Colonic mucosa (tissue), 4 donors: ENCODE results near the gene CA10. TPM values are rescaled to one million over a fixed set of nuclear protein-coding genes. Genes with fewer than 3 reads are reported as not detected.

Experiments used
- DNase-seq: peaks from one replicate; pipeline ENCODE4 v3.0.0-alpha.2; 2020
- H3K27ac ChIP-seq: fragments of 200-600 bp; one replicate; pipeline ENCODE4 v1.8.0; 2021
- H3K27me3 ChIP-seq: fragments of 200-600 bp; one replicate; pipeline ENCODE4 v1.8.0; 2021
- H3K36me3 ChIP-seq: fragments of 200-600 bp; one replicate; pipeline ENCODE4 v1.8.0; 2021
- H3K4me1 ChIP-seq: fragments of 200-600 bp; one replicate; pipeline ENCODE4 v1.8.0; 2021; ENCODE audit warnings: mild to moderate bottlenecking
- H3K4me3 ChIP-seq: fragments of 200-600 bp; one replicate; pipeline ENCODE4 v1.8.0; 2021
- H3K9ac ChIP-seq, 2 donors: one replicate each; pipeline ENCODE4 v1.7.0; 2013; ENCODE audit warnings: control low read depth in 2 of 2, low read depth in 2 of 2, low read length in 2 of 2
- H3K9me3 ChIP-seq: fragments of 200-600 bp; one replicate; pipeline ENCODE4 v1.8.0; 2021
- CTCF ChIP-seq: fragments of 200-600 bp; IDR thresholded peaks from one replicate; pipeline ENCODE4 v1.8.0; 2022; ENCODE audit warnings: antibody characterized with exemption, mild to moderate bottlenecking
- intact Hi-C: fragments of 100-400 bp; cut with DNase I; formaldehyde crosslinking; loops from one replicate; pipeline ENCODE4 v1.14.1; 2022
- total RNA-seq, 2 donors: library from RNA; stranded (reverse); fragmentation: NEBNext Ultra II Directional in 1 of 2; extraction: Animal tissue kit (Norgen Biotek cat#: 25700) in 1 of 2; gene quantifications; one replicate each; pipeline ENCODE4 v1.2.1, GENCODE V29; 2021
- donor health status: healthy.
- donor health status: DM: no; HTN: no; CAD: no.
- donor health status: DM: no; HTN: no; CAD: no.

The CA10 gene
- total RNA-seq, 2 donors from 2014 or later: 0.27 to 0.52 TPM

DNA sequence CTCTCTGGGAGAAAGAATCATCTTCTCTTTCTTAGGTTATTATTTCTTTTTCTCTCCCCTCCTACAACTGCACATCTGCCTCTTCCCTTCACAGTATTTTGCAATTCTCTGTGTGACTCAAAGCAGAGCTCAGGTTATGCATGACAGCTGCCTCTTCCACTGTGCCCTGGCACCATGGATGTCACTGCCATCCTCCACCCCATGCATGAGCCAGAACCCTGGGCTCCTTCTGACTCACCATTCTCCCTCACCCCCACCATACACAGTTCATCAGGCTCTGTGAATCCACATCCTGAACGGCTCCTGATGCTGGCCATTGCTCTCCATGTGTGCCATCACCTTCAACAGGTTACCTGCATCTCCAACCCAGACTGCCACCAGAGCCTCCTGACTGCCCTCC, 23.9 kb downstream of the CA10 start:
- Histone ChIP-seq H3K9ac (no peak overlapping the region), H3K27ac (no peak overlapping the region), H3K27me3 (no peaks in the 10 kb centered on the region), H3K4me3 (no peak overlapping the region), H3K4me1 (no peaks in the 10 kb centered on the region), H3K9me3 (no peaks in the 10 kb centered on the region), H3K36me3 (no peaks in the 10 kb centered on the region)
- TF ChIP-seq CTCF: no peak
- intact Hi-C loops: no loop called here
- DNase-seq: no peak

DNA sequence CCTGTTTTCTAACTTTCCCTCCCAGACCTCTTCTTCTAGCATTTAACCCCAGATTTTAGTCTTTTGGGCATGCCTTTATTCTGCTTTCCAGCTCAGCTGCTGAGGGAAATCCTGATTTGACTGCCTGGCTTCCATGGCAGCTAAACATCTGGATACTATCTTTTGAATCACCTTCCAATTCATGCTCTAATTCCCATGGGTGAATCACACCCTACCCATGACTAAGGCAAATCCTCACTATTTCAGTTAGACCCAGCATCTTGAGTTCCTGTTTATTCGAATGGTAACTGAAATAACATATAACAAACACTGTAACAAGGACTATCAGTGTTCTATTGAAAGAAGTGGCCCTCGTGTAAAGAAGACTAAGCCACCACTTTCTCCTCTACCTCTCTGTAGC, 29.8 kb downstream of the CA10 start:
- intact Hi-C loops: no loop called here
- no peaks in the 10 kb centered on the region for H3K9me3 ChIP-seq
- TF ChIP-seq CTCF: no peak
- DNase-seq: no peak
- H3K4me1 ChIP-seq: no peaks in the 10 kb centered on the region
- no peak overlapping the region for H3K4me3 ChIP-seq
- H3K9ac ChIP-seq: no peak overlapping the region
- no peaks in the 10 kb centered on the region for H3K27me3 ChIP-seq
- H3K27ac ChIP-seq: no peak overlapping the region
- no peaks in the 10 kb centered on the region for H3K36me3 ChIP-seq

- Histone ChIP-seq H3K4me3 (no peak overlapping the region), H3K27ac (no peak overlapping the region), H3K4me1 (no peaks in the 10 kb centered on the region), H3K36me3 (no peaks in the 10 kb centered on the region), H3K27me3 (no peaks in the 10 kb centered on the region), H3K9me3 (no peaks in the 10 kb centered on the region), H3K9ac (no peak overlapping the region)
- no peak for DNase-seq
- intact Hi-C loops: no loop called here
- no peak for TF ChIP-seq CTCF
These were observed 33.5 kb downstream of the CA10 start for GRCh38 chr17:52124993-52125392.

GRCh38 chr17:52124561-52124960, 34.0 kb downstream of the CA10 start:
- H3K27ac ChIP-seq: no peak overlapping the region
- H3K4me1 ChIP-seq: no peaks in the 10 kb centered on the region
- H3K9ac ChIP-seq: no peak overlapping the region
- TF ChIP-seq CTCF: no peak
- no peaks in the 10 kb centered on the region for H3K27me3 ChIP-seq
- H3K9me3 ChIP-seq: no peaks in the 10 kb centered on the region
- no peak for DNase-seq
- no peak overlapping the region for H3K4me3 ChIP-seq
- intact Hi-C loops: no loop called here
- H3K36me3 ChIP-seq: no peaks in the 10 kb centered on the region

DNA sequence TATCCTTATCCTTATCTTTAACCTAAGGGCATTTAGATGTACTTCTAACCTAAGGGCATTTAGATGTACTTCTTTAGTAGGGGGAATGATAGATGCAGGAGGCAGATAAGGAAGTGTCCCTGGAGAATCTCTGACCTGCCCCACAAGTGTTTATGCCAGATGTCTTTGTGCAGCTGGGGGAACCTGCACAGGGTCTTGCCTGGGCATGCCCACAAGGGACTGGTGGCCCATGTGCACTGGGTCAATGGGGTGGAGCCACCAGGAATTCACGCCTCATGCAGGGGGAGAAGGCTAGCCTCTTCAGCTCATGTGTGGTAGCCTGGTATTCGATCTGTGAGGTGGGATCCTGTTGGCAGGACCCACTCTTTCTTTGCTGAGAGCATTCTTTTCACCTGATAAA, 38.0 kb downstream of the CA10 start:
- Histone ChIP-seq H3K27ac (no peak overlapping the region), H3K36me3 (no peaks in the 10 kb centered on the region), H3K4me1 (no peaks in the 10 kb centered on the region), H3K9ac (no peak overlapping the region), H3K4me3 (no peak overlapping the region), H3K27me3 (no peaks in the 10 kb centered on the region), H3K9me3 (no peaks in the 10 kb centered on the region)
- intact Hi-C loops: no loop called here
- no peak for DNase-seq
- TF ChIP-seq CTCF: no peak
